ENCODE data around the gene MLIP.

- no peak for TF ChIP-seq POLR2A (IDR thresholded peaks at IDR 0.05; ENCODE audit: extremely low read depth, insufficient read length)
- no peak for TF ChIP-seq CTCF (IDR thresholded peaks at IDR 0.05; ENCODE audit: low read depth, low read length)
- no peak for TF ChIP-seq MYC (IDR thresholded peaks at IDR 0.05; ENCODE audit: low read depth, low read length)
These were observed 10.7 kb upstream of the MLIP start for GRCh38 chr6:54100411-54101006.
